Activated CD8-positive, alpha-beta memory T cell treated with anti-CD3 and anti-CD28 coated beads for 4 hours (primary cell): Measurements from ENCODE around the gene CRAMP1.
A peak's percentile ranks its signal among the peaks of the same experiment; 100 is the strongest.

Source experiments
- DNase-seq, 2 donors: peaks; one replicate each; pipeline ENCODE4 v3.0.0-alpha.2; 2020; ENCODE audit warnings: low read depth in 2 of 2

The CRAMP1 gene

GRCh38 chr16:1596516-1596915 is 15.6 kb upstream of the CRAMP1 start:
- no peak for DNase-seq

GRCh38 chr16:1597154-1597553 is 15.0 kb upstream of the CRAMP1 start:
- no peak for DNase-seq

GRCh38 chr16:1601031-1601430 is 11.1 kb upstream of the CRAMP1 start:
- no peak for DNase-seq

GRCh38 chr16:1601489-1601888 is 10.7 kb upstream of the CRAMP1 start:
- DNase-seq, result no peak

GRCh38 chr16:1602285-1602684 is 9.9 kb upstream of the CRAMP1 start:
- no peak for DNase-seq

- no peak for DNase-seq
These were observed 5.4 kb upstream of the CRAMP1 start for GRCh38 chr16:1606774-1607173.

GRCh38 chr16:1607971-1608370 is 4.2 kb upstream of the CRAMP1 start:
- DNase-seq, result no peak

- peak; percentile 77 to 80 for DNase-seq
These were observed 1.9 kb upstream of the CRAMP1 start for GRCh38 chr16:1610071-1610898.

GRCh38 chr16:1610899-1611632 is 1.1 kb upstream of the CRAMP1 start:
- no peak for DNase-seq

- no peak for DNase-seq
These were observed 1.1 kb downstream of the CRAMP1 start for GRCh38 chr16:1613211-1613622.

- DNase-seq, result no peak
These were observed 1.7 kb downstream of the CRAMP1 start for GRCh38 chr16:1613728-1614455.

GRCh38 chr16:1614456-1615102 is 2.4 kb downstream of the CRAMP1 start:
- no peak for DNase-seq

GRCh38 chr16:1615761-1616160 is 3.6 kb downstream of the CRAMP1 start:
- DNase-seq, result no peak

- DNase-seq, result no peak
These were observed 7.8 kb downstream of the CRAMP1 start for GRCh38 chr16:1619976-1620375.

- DNase-seq, result no peak
These were observed 8.2 kb downstream of the CRAMP1 start for GRCh38 chr16:1620391-1620790.

GRCh38 chr16:1621851-1622250 is 9.7 kb downstream of the CRAMP1 start:
- no peak for DNase-seq

- DNase-seq, result no peak
These were observed 14.2 kb downstream of the CRAMP1 start for GRCh38 chr16:1626327-1626726.

GRCh38 chr16:1626776-1627175 is 14.6 kb downstream of the CRAMP1 start:
- DNase-seq, result no peak

- DNase-seq, result no peak
These were observed 18.5 kb downstream of the CRAMP1 start for GRCh38 chr16:1630450-1631213.

- DNase-seq, result no peak
These were observed 19.1 kb downstream of the CRAMP1 start for GRCh38 chr16:1631230-1631629.

GRCh38 chr16:1631931-1632637 is 19.9 kb downstream of the CRAMP1 start:
- DNase-seq, result no peak
